Type B pancreatic cell (in vitro differentiated cells): Measurements from ENCODE around the gene TBKBP1. TPM values are rescaled to one million over a fixed set of nuclear protein-coding genes. Genes with fewer than 3 reads are reported as not detected.

Experiments used
- DNase-seq: peaks from one replicate; pipeline ENCODE4 v3.0.0; 2021; ENCODE audit warnings: mixed read lengths; ENCODE audit not compliant: unreplicated experiment; ENCODE audit errors: extremely low spot score
- H3K27ac Mint-ChIP-seq: 2 replicates; pipeline ENCODE4 v1.8.0; 2021; ENCODE audit warnings: mild to moderate bottlenecking, mixed read lengths
- H3K27me3 Mint-ChIP-seq: 2 replicates; pipeline ENCODE4 v1.8.0; 2021; ENCODE audit warnings: mixed read lengths
- H3K36me3 Mint-ChIP-seq: 2 replicates; pipeline ENCODE4 v1.8.0; 2021; ENCODE audit warnings: mixed read lengths
- H3K4me1 Mint-ChIP-seq: one replicate; pipeline ENCODE4 v1.8.0; 2021; ENCODE audit warnings: mixed read lengths; ENCODE audit not compliant: unreplicated experiment
- H3K4me3 Mint-ChIP-seq: 2 replicates; pipeline ENCODE4 v1.8.0; 2021; ENCODE audit warnings: mild to moderate bottlenecking, mixed read lengths
- H3K9me3 Mint-ChIP-seq: 2 replicates; pipeline ENCODE4 v1.8.0; 2021; ENCODE audit warnings: mixed read lengths
- total RNA-seq: library from RNA; stranded (reverse); gene quantifications from 2 replicates; pipeline ENCODE4 v1.2.1, GENCODE V29; 2021; ENCODE audit warnings: low replicate concordance
- TF ChIP-seq, protein P1 (sequence below): fragments of 200-600 bp; sonication (generic); conservative IDR thresholded peaks from 2 replicates; pipeline ENCODE4 v1.5.0; 2021; ENCODE audit warnings: antibody characterized with exemption, mild to moderate bottlenecking

The TBKBP1 gene
- total RNA-seq, 1 donor from 2014 or later = 19.7 TPM

GRCh38 chr17:47741109-47741792, 47.3 kb downstream of the TBKBP1 start:
- TF ChIP-seq, protein P1, sequence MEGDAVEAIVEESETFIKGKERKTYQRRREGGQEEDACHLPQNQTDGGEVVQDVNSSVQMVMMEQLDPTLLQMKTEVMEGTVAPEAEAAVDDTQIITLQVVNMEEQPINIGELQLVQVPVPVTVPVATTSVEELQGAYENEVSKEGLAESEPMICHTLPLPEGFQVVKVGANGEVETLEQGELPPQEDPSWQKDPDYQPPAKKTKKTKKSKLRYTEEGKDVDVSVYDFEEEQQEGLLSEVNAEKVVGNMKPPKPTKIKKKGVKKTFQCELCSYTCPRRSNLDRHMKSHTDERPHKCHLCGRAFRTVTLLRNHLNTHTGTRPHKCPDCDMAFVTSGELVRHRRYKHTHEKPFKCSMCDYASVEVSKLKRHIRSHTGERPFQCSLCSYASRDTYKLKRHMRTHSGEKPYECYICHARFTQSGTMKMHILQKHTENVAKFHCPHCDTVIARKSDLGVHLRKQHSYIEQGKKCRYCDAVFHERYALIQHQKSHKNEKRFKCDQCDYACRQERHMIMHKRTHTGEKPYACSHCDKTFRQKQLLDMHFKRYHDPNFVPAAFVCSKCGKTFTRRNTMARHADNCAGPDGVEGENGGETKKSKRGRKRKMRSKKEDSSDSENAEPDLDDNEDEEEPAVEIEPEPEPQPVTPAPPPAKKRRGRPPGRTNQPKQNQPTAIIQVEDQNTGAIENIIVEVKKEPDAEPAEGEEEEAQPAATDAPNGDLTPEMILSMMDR = no peak
- Mint-ChIP-seq H3K4me1 (no peaks in the 10 kb centered on the region), H3K27me3 (peaks cover 76% of the 10 kb centered on the region), H3K36me3 (no peaks in the 10 kb centered on the region), H3K4me3 (no peak overlapping the region), H3K9me3 (no peaks in the 10 kb centered on the region), H3K27ac (no peak overlapping the region)
- DNase-seq = peak; percentile 34

GRCh38 chr17:47741793-47742145, 47.8 kb downstream of the TBKBP1 start:
- H3K4me1 Mint-ChIP-seq = no peaks in the 10 kb centered on the region
- H3K36me3 Mint-ChIP-seq = no peaks in the 10 kb centered on the region
- H3K9me3 Mint-ChIP-seq = no peaks in the 10 kb centered on the region
- H3K27ac Mint-ChIP-seq = no peak overlapping the region
- H3K4me3 Mint-ChIP-seq = no peak overlapping the region
- TF ChIP-seq, protein P1 = no peak
- DNase-seq = no peak
- peaks cover 73% of the 10 kb centered on the region for H3K27me3 Mint-ChIP-seq

GRCh38 chr17:47742319-47743181, 48.6 kb downstream of the TBKBP1 start:
- Mint-ChIP-seq H3K36me3 (no peaks in the 10 kb centered on the region), H3K27me3 (peaks cover 71% of the 10 kb centered on the region), H3K4me3 (no peak overlapping the region), H3K4me1 (no peaks in the 10 kb centered on the region), H3K9me3 (no peaks in the 10 kb centered on the region), H3K27ac (no peak overlapping the region)
- TF ChIP-seq, protein P1 = peak; percentile 88
- DNase-seq = peak; percentile 66

DNA sequence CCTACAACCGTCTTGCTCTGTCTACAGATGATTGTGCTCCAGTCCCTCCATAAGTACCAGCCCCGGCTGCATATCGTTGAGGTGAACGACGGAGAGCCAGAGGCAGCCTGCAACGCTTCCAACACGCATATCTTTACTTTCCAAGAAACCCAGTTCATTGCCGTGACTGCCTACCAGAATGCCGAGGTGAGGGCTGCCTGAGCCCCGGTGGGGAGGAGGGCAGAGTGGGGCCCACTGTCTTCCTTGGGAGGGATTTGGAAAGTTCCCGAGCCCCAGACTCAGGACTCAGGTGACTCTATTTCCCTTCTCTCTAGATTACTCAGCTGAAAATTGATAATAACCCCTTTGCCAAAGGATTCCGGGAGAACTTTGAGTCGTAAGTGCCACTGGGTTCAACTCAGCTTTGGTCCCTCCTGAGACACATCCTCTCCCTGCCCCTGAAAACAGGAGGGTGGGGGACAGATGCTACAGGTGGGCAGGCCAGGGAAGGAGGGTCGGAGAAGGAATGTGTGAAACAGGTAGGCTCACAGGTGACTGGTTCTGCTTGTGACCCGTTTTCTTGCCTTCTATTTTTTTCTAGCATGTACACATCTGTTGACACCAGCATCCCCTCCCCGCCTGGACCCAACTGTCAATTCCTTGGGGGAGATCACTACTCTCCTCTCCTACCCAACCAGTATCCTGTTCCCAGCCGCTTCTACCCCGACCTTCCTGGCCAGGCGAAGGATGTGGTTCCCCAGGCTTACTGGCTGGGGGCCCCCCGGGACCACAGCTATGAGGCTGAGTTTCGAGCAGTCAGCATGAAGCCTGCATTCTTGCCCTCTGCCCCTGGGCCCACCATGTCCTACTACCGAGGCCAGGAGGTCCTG, 50.4 kb downstream of the TBKBP1 start:
- TF ChIP-seq, protein P1 = no peak
- Mint-ChIP-seq H3K27ac (no peak overlapping the region), H3K4me1 (no peaks in the 10 kb centered on the region), H3K36me3 (no peaks in the 10 kb centered on the region), H3K9me3 (no peaks in the 10 kb centered on the region), H3K4me3 (no peak overlapping the region), H3K27me3 (peaks cover 74% of the 10 kb centered on the region)
- DNase-seq = peak; percentile 43

DNA sequence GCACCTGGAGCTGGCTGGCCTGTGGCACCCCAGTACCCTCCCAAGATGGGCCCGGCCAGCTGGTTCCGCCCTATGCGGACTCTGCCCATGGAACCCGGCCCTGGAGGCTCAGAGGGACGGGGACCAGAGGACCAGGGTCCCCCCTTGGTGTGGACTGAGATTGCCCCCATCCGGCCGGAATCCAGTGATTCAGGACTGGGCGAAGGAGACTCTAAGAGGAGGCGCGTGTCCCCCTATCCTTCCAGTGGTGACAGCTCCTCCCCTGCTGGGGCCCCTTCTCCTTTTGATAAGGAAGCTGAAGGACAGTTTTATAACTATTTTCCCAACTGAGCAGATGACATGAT, 51.0 kb downstream of the TBKBP1 start:
- Mint-ChIP-seq H3K4me3 (no peak overlapping the region), H3K27me3 (peaks cover 80% of the 10 kb centered on the region)

More for the DNA sequence above, 51.0 kb downstream of the TBKBP1 start:
- peak; percentile 67 for DNase-seq
- Mint-ChIP-seq H3K9me3 (no peaks in the 10 kb centered on the region), H3K27ac (no peak overlapping the region), H3K4me1 (no peaks in the 10 kb centered on the region), H3K36me3 (no peaks in the 10 kb centered on the region)
- TF ChIP-seq, protein P1 = no peak
